H54 (cell line): ENCODE results near the gene ANGPTL2.

Experiments
- DNase-seq: peaks from one replicate; pipeline ENCODE4 v3.0.0; 2011; ENCODE audit warnings: low spot score, mixed read lengths; ENCODE audit not compliant: insufficient read length
- FAIRE-seq: peaks from 3 replicates; lab custom pipeline; 2011; peaks lifted over from hg19 to GRCh38; lab: Jason Lieb, UNC
- POLR2A ChIP-seq: IDR thresholded peaks from 2 replicates; pipeline ENCODE4 v1.6.1; 2011; ENCODE audit warnings: low read depth, mild to moderate bottlenecking, low read length

Gene ANGPTL2

GRCh38 chr9:127144670-127145445 is 22.4 kb upstream of the ANGPTL2 start:
- TF ChIP-seq POLR2A = no peak
- FAIRE-seq = no peak
- DNase-seq = no peak

- FAIRE-seq = no peak
- TF ChIP-seq POLR2A = no peak
- no peak for DNase-seq
Measured at GRCh38 chr9:127143920-127144465, 21.6 kb upstream of the ANGPTL2 start.

- no peak for FAIRE-seq
- no peak for TF ChIP-seq POLR2A
- DNase-seq = no peak
Measured at GRCh38 chr9:127142931-127143464, 20.6 kb upstream of the ANGPTL2 start.

GRCh38 chr9:127142291-127142690 is 19.9 kb upstream of the ANGPTL2 start:
- no peak for TF ChIP-seq POLR2A
- no peak for DNase-seq
- FAIRE-seq = no peak

- no peak for TF ChIP-seq POLR2A
- DNase-seq (no peak), FAIRE-seq (no peak)
Measured at GRCh38 chr9:127140842-127141675, 18.6 kb upstream of the ANGPTL2 start.

GRCh38 chr9:127140181-127140580 is 17.7 kb upstream of the ANGPTL2 start:
- no peak for DNase-seq
- no peak for FAIRE-seq
- no peak for TF ChIP-seq POLR2A

GRCh38 chr9:127139775-127140174 is 17.3 kb upstream of the ANGPTL2 start:
- DNase-seq (no peak), FAIRE-seq (no peak)
- TF ChIP-seq POLR2A = no peak

- TF ChIP-seq POLR2A = no peak
- FAIRE-seq = no peak
- DNase-seq = no peak
Measured at GRCh38 chr9:127139071-127139731, 16.8 kb upstream of the ANGPTL2 start.

- no peak for TF ChIP-seq POLR2A
- DNase-seq = no peak
- no peak for FAIRE-seq
Measured at GRCh38 chr9:127138444-127138843, 16.0 kb upstream of the ANGPTL2 start.

- DNase-seq = no peak
- no peak for TF ChIP-seq POLR2A
- FAIRE-seq = no peak
Measured at GRCh38 chr9:127137640-127138360, 15.4 kb upstream of the ANGPTL2 start.

GRCh38 chr9:127136880-127137639 is 14.6 kb upstream of the ANGPTL2 start:
- no peak for TF ChIP-seq POLR2A
- DNase-seq (no peak), FAIRE-seq (no peak)
